ENCODE results near the gene CLDN4. TPM values are rescaled to one million over a fixed set of nuclear protein-coding genes. Genes with fewer than 3 reads are reported as not detected.

Gene CLDN4
- total RNA-seq, 2 donors from 2014 or later = 162 to 216 TPM

- intact Hi-C loops (cut with DNase I) = no loop called here
- H3K9me3 ChIP-seq = no peaks in the 10 kb centered on the region
- 39% methylated on average over 15 of the region's 15 CpGs for WGBS
- no peak overlapping the region for H3K4me3 ChIP-seq
- peak overlapping the region; percentile 27 to 63 for H3K27ac ChIP-seq
- DNase-seq (ENCODE audit: low spot score) = peak; percentile 59
- H3K36me3 ChIP-seq = no peaks in the 10 kb centered on the region
- TF ChIP-seq POLR2A (IDR thresholded peaks at IDR 0.05) = peak; percentile 30
- TF ChIP-seq POLR2AphosphoS5 (IDR thresholded peaks at IDR 0.05) = no peak
- H3K4me1 ChIP-seq (replicated peaks) = peaks cover 8% of the 10 kb centered on the region
- no peaks in the 10 kb centered on the region for H3K27me3 ChIP-seq (replicated peaks; ENCODE audit: insufficient read depth)
Measured at GRCh38 chr7:73822319-73823173, 8.2 kb upstream of the CLDN4 start.

GRCh38 chr7:73823257-73823656, 7.5 kb upstream of the CLDN4 start:
- no peaks in the 10 kb centered on the region for H3K9me3 ChIP-seq
- peak overlapping the region in 1 of 2 donors; percentile 63 for H3K27ac ChIP-seq
- H3K27me3 ChIP-seq (replicated peaks; ENCODE audit: insufficient read depth) = no peaks in the 10 kb centered on the region
- 80% methylated on average over 5 of the region's 5 CpGs for WGBS
- intact Hi-C loops (cut with DNase I) = no loop called here
- DNase-seq (ENCODE audit: low spot score) = no peak
- H3K4me1 ChIP-seq (replicated peaks) = peaks cover 9% of the 10 kb centered on the region
- H3K4me3 ChIP-seq = no peak overlapping the region
- no peaks in the 10 kb centered on the region for H3K36me3 ChIP-seq
- TF ChIP-seq POLR2AphosphoS5 (IDR thresholded peaks at IDR 0.05) (no peak), POLR2A (IDR thresholded peaks at IDR 0.05) (no peak)

GRCh38 chr7:73823873-73824592, 6.8 kb upstream of the CLDN4 start:
- WGBS = 89% methylated on average over 11 of the region's 11 CpGs

GRCh38 chr7:73824986-73825385, 5.8 kb upstream of the CLDN4 start:
- TF ChIP-seq POLR2AphosphoS5 (IDR thresholded peaks at IDR 0.05) (no peak), POLR2A (IDR thresholded peaks at IDR 0.05) (no peak), CTCF (IDR thresholded peaks at IDR 0.05) (no peak)
- Histone ChIP-seq H3K36me3 (no peaks in the 10 kb centered on the region), H3K4me1 (replicated peaks) (peaks cover 25% of the 10 kb centered on the region), H3K27ac (no peak overlapping the region), H3K9me3 (no peaks in the 10 kb centered on the region), H3K4me3 (no peak overlapping the region), H3K27me3 (replicated peaks; ENCODE audit: insufficient read depth) (no peaks in the 10 kb centered on the region)
- DNase-seq (ENCODE audit: low spot score) = no peak
- 46% methylated on average over 9 of the region's 9 CpGs for WGBS
- intact Hi-C loops (cut with DNase I) = no loop called here

More at GRCh38 chr7:73823873-73824592, 6.8 kb upstream of the CLDN4 start:
- H3K27ac ChIP-seq = no peak overlapping the region
- no peaks in the 10 kb centered on the region for H3K27me3 ChIP-seq (replicated peaks; ENCODE audit: insufficient read depth)
- H3K9me3 ChIP-seq = no peaks in the 10 kb centered on the region
- DNase-seq (ENCODE audit: low spot score) = no peak
- TF ChIP-seq CTCF (IDR thresholded peaks at IDR 0.05) = no peak
- TF ChIP-seq POLR2AphosphoS5 (IDR thresholded peaks at IDR 0.05) = no peak
- no peak for TF ChIP-seq POLR2A (IDR thresholded peaks at IDR 0.05)
- H3K4me3 ChIP-seq = no peak overlapping the region
- no peaks in the 10 kb centered on the region for H3K36me3 ChIP-seq
- peaks cover 17% of the 10 kb centered on the region for H3K4me1 ChIP-seq (replicated peaks)
- intact Hi-C loops (cut with DNase I) = no loop called here

GRCh38 chr7:73827567-73828106, 3.2 kb upstream of the CLDN4 start:
- Histone ChIP-seq H3K27ac (peak overlapping the region; percentile 90 to 95), H3K27me3 (replicated peaks; ENCODE audit: insufficient read depth) (no peaks in the 10 kb centered on the region), H3K4me3 (no peak overlapping the region), H3K9me3 (no peaks in the 10 kb centered on the region), H3K36me3 (no peaks in the 10 kb centered on the region), H3K4me1 (replicated peaks) (peaks cover 32% of the 10 kb centered on the region)
- TF ChIP-seq CTCF (IDR thresholded peaks at IDR 0.05) = no peak
- peak; percentile 77 for TF ChIP-seq POLR2AphosphoS5 (IDR thresholded peaks at IDR 0.05)
- TF ChIP-seq POLR2A (IDR thresholded peaks at IDR 0.05) = no peak
- WGBS = 22% methylated on average over 7 of the region's 11 CpGs
- peak; percentile 89 for DNase-seq (ENCODE audit: low spot score)
- intact Hi-C loops (cut with DNase I) = no loop called here
